K562 (cell line): ENCODE results near the gene C17orf78. TPM values are rescaled to one million over a fixed set of nuclear protein-coding genes. Genes with fewer than 3 reads are reported as not detected.

ENCODE experiments used
- CREB3L1 ChIP-seq: fragments of 450-650 bp; IDR thresholded peaks from 2 replicates; pipeline ENCODE4 v1.6.1; 2014; ENCODE audit warnings: low read depth, mild to moderate bottlenecking, moderate library complexity, borderline replicate concordance
- ELK3 ChIP-seq: fragments of 450-650 bp; formaldehyde crosslinking; IDR thresholded peaks from 2 replicates; pipeline ENCODE4 v1.4.0; 2020; ENCODE audit warnings: mild to moderate bottlenecking
- EWSR1 ChIP-seq: fragments of 450-650 bp; IDR thresholded peaks from 2 replicates; pipeline ENCODE4 v1.6.1; 2018; ENCODE audit warnings: borderline replicate concordance, mild to moderate bottlenecking, low read depth, moderate library complexity; ENCODE audit not compliant: partially characterized antibody
- FIP1L1 ChIP-seq: fragments of 200-400 bp; formaldehyde crosslinking; IDR thresholded peaks from 2 replicates; pipeline ENCODE4 v1.6.1; 2018; ENCODE audit warnings: mild to moderate bottlenecking, low read depth, low read length; ENCODE audit not compliant: poor library complexity, severe bottlenecking
- MLLT1 ChIP-seq, 2 experiments: fragments of 450-650 bp; IDR thresholded peaks; 2 replicates each; pipeline ENCODE4 v1.6.1; 2016
- NFYB ChIP-seq: IDR thresholded peaks from 2 replicates; pipeline ENCODE4 v1.6.1; 2011; ENCODE audit warnings: mild to moderate bottlenecking, moderate library complexity; ENCODE audit not compliant: insufficient read length; ENCODE audit errors: extremely low read depth
- POU5F1 ChIP-seq: fragments of 150-350 bp; IDR thresholded peaks from 2 replicates; pipeline ENCODE4 v1.6.1; 2014; ENCODE audit warnings: borderline replicate concordance, low read length, low read depth, mild to moderate bottlenecking; ENCODE audit not compliant: partially characterized antibody
- TCF15 ChIP-seq: fragments of 250-450 bp; sonication (Bioruptor Pico); IDR thresholded peaks from 2 replicates; pipeline ENCODE4 v1.8.0; 2022; ENCODE audit warnings: moderate library complexity, mild to moderate bottlenecking, inconsistent platforms
- TRIM24 ChIP-seq, 2 experiments: fragments of 450-650 bp; IDR thresholded peaks; 2 replicates each; pipeline ENCODE4 v1.6.1; 2016
- USF2 ChIP-seq: sonication (generic); formaldehyde crosslinking; IDR thresholded peaks from 2 replicates; pipeline ENCODE4 v1.5.0; 2020; ENCODE audit warnings: missing genetic modification reagents
- ZBTB26 ChIP-seq: fragments of 450-650 bp; formaldehyde crosslinking; IDR thresholded peaks from 2 replicates; pipeline ENCODE4 v1.4.0; 2022; ENCODE audit warnings: missing genetic modification characterization
- ZNF124 ChIP-seq: sonication (generic); formaldehyde crosslinking; IDR thresholded peaks from 2 replicates; pipeline ENCODE4 v1.8.1; 2022; ENCODE audit warnings: missing genetic modification reagents
- ZNF280A ChIP-seq: fragments of 450-650 bp; IDR thresholded peaks from 2 replicates; pipeline ENCODE4 v1.6.1; 2018; ENCODE audit warnings: mild to moderate bottlenecking, low read depth; ENCODE audit not compliant: partially characterized antibody
- ZNF449 ChIP-seq: fragments of 250-450 bp; sonication (Bioruptor Pico); IDR thresholded peaks from 2 replicates; pipeline ENCODE4 v1.8.0; 2022; ENCODE audit warnings: moderate library complexity, mild to moderate bottlenecking, inconsistent platforms
- ZNF764 ChIP-seq: fragments of 250-450 bp; sonication (Bioruptor Pico); IDR thresholded peaks from 2 replicates; pipeline ENCODE4 v1.4.0; 2020; ENCODE audit warnings: low read depth, mild to moderate bottlenecking, moderate library complexity
- polyA plus RNA-seq, 8 experiments: library from polyadenylated mRNA; depleted of rRNA in 4 of 8; stranded (reverse) in 5 of 8; unstranded in 3 of 8; fragments of >200 nt; fragmentation: Nextera tagmentation in 2 of 8; fragmentation: Illumina TruSeq in 1 of 8; extraction: Ambion mirVana in 2 of 8; extraction: Trizol in 1 of 8; gene quantifications; 2 replicates each; pipeline versions ENCODE4 v1.2.1 to v1.2.3, GENCODE V29; 2011 to 2014; ENCODE audit warnings: inconsistent platforms in 1 of 8, missing spikeins in 1 of 8
- total RNA-seq, 7 experiments: library from RNA; depleted of rRNA in 6 of 7; stranded (reverse); fragments of >200 nt in 6 of 7; fragmentation: Illumina TruSeq in 2 of 7; extraction: Trizol in 2 of 7; gene quantifications; 2 replicates each; pipeline versions ENCODE4 v1.2.1 to v1.2.3, GENCODE V29; 2011 to 2021; ENCODE audit warnings: low replicate concordance in 1 of 7

C17orf78 gene
- total and polyA plus RNA-seq, 9 of the 15 experiments (the other 6 are each of a cell fraction or from before 2014, with no cell fraction given): not detected

GRCh38 chr17:37358830-37359681 is 16.7 kb upstream of the C17orf78 start (continued):
- TF ChIP-seq ZNF449 (CRISPR knock-in tag): no peak
- no peak for TF ChIP-seq ZNF124 (CRISPR knock-in tag)
- peak; percentile 20; the same call in 1 of the 2 replicates for TF ChIP-seq CREB3L1
- TF ChIP-seq POU5F1: no peak
- no peak for TF ChIP-seq ZBTB26
- peak; percentile 28 for TF ChIP-seq FIP1L1
- no peak for TF ChIP-seq ZNF280A
- no peak for TF ChIP-seq MLLT1 (IDR thresholded peaks at IDR 0.05)
- TF ChIP-seq EWSR1: no peak
- TF ChIP-seq TRIM24 (IDR thresholded peaks at IDR 0.05): no peak
- TF ChIP-seq TCF15 (CRISPR knock-in tag): no peak
- peak; percentile 71 for TF ChIP-seq NFYB
- TF ChIP-seq ELK3 (CRISPR knock-in tag): no peak
- TF ChIP-seq ZNF764 (CRISPR knock-in tag): no peak
- TF ChIP-seq USF2 (CRISPR knock-in tag): no peak
